ENCODE measurements around the gene RAB23. TPM values are rescaled to one million over a fixed set of nuclear protein-coding genes. Genes with fewer than 3 reads are reported as not detected.

RAB23 gene
- total and polyA plus RNA-seq, 3 donors from 2014 or later = 5.6 to 11.8 (median 6.0) TPM

GRCh38 chr6:57163956-57164355 is 58.2 kb downstream of the RAB23 start:
- no peak for TF ChIP-seq CTCF (IDR thresholded peaks at IDR 0.05)
- TF ChIP-seq POLR2A (IDR thresholded peaks at IDR 0.05) = no peak
- DNase-seq = no peak
- Histone ChIP-seq H3K4me1 (no peaks in the 10 kb centered on the region), H3K36me3 (ENCODE audit: low read depth, missing control alignments) (no peaks in the 10 kb centered on the region), H3K4me3 (no peak overlapping the region), H3K27ac (no peak overlapping the region), H3K9me3 (no peaks in the 10 kb centered on the region), H3K27me3 (no peaks in the 10 kb centered on the region)
- 93 to 94% methylated on average over 2 of the region's 2 CpGs for WGBS, 2 donors
- intact Hi-C loops (cut with DNase I; ENCODE audit: low total_unique reads) = no loop called here

GRCh38 chr6:57162516-57162915 is 59.6 kb downstream of the RAB23 start:
- Histone ChIP-seq H3K9me3 (no peaks in the 10 kb centered on the region), H3K4me3 (no peak overlapping the region), H3K27ac (peak overlapping the region in 1 of 2 donors; percentile 17), H3K27me3 (no peaks in the 10 kb centered on the region), H3K4me1 (no peaks in the 10 kb centered on the region), H3K36me3 (ENCODE audit: low read depth, missing control alignments) (no peaks in the 10 kb centered on the region)
- no peak for TF ChIP-seq CTCF (IDR thresholded peaks at IDR 0.05)
- no peak for TF ChIP-seq POLR2A (IDR thresholded peaks at IDR 0.05)
- DNase-seq = no peak
- WGBS, 2 donors = 42 to 53% methylated on average over 3 of the region's 3 CpGs
- intact Hi-C loops (cut with DNase I; ENCODE audit: low total_unique reads) = no loop called here

- Histone ChIP-seq H3K27ac (peak overlapping the region in 1 of 2 donors; percentile 17), H3K4me3 (no peak overlapping the region), H3K4me1 (no peaks in the 10 kb centered on the region), H3K9me3 (no peaks in the 10 kb centered on the region), H3K27me3 (no peaks in the 10 kb centered on the region), H3K36me3 (ENCODE audit: low read depth, missing control alignments) (no peaks in the 10 kb centered on the region)
- DNase-seq = no peak
- TF ChIP-seq CTCF (IDR thresholded peaks at IDR 0.05) (no peak), POLR2A (IDR thresholded peaks at IDR 0.05) (no peak)
- 70 to 71% methylated on average over 2 of the region's 2 CpGs for WGBS, 2 donors
- intact Hi-C loops (cut with DNase I; ENCODE audit: low total_unique reads) = no loop called here
Measured at GRCh38 chr6:57162028-57162427, 60.1 kb downstream of the RAB23 start.

- Histone ChIP-seq H3K27ac (no peak overlapping the region), H3K36me3 (ENCODE audit: low read depth, missing control alignments) (no peaks in the 10 kb centered on the region), H3K27me3 (no peaks in the 10 kb centered on the region), H3K9me3 (no peaks in the 10 kb centered on the region), H3K4me3 (no peak overlapping the region), H3K4me1 (no peaks in the 10 kb centered on the region)
- intact Hi-C loops (cut with DNase I; ENCODE audit: low total_unique reads) = no loop called here
- TF ChIP-seq CTCF (IDR thresholded peaks at IDR 0.05) (no peak), POLR2A (IDR thresholded peaks at IDR 0.05) (no peak)
- WGBS, 2 donors = 95 to 96% methylated on average over 2 of the region's 2 CpGs
- no peak for DNase-seq
Measured at GRCh38 chr6:57159127-57159526, 63.0 kb downstream of the RAB23 start.

- H3K27ac ChIP-seq = no peak overlapping the region
- DNase-seq = no peak
- no peaks in the 10 kb centered on the region for H3K27me3 ChIP-seq
- no peaks in the 10 kb centered on the region for H3K4me1 ChIP-seq
- H3K4me3 ChIP-seq = no peak overlapping the region
- intact Hi-C loops (cut with DNase I; ENCODE audit: low total_unique reads) = no loop called here
- H3K36me3 ChIP-seq (ENCODE audit: low read depth, missing control alignments) = no peaks in the 10 kb centered on the region
- H3K9me3 ChIP-seq = no peaks in the 10 kb centered on the region
- TF ChIP-seq CTCF (IDR thresholded peaks at IDR 0.05) (no peak), POLR2A (IDR thresholded peaks at IDR 0.05) (no peak)
Measured at GRCh38 chr6:57158658-57159057, 63.4 kb downstream of the RAB23 start.
